IMR-90 (cell line): ENCODE results near the gene TRPM6. TPM values are rescaled to one million over a fixed set of nuclear protein-coding genes. Genes with fewer than 3 reads are reported as not detected.
A peak's percentile ranks its signal among the peaks of the same experiment; 100 is the strongest.

Experiments
- ATAC-seq: fragments of 200-7000 bp; cut with Tn5 transposase; 2 replicates; pipeline ENCODE4 v1.9.1; 2020; ENCODE audit warnings: low read depth, mild to moderate bottlenecking, moderate library complexity
- BruUV-seq: library from RNA; stranded (reverse); fragments of 400-500 nt; replicated peaks from 2 replicates; lab custom pipeline; 2021; lab: Mats Ljungman, UMichigan
- CTCF ChIA-PET: fragments of 300-600 bp; formaldehyde crosslinking; extraction: SDS; loops from one replicate; lab custom pipeline; 2021; ENCODE audit warnings: antibody characterized with exemption; lab: Yijun Ruan, JAX
- POLR2A ChIA-PET: fragments of 300-600 bp; sonication (Branson Sonifier 250); formaldehyde crosslinking; loops from one replicate; lab custom pipeline; 2022; ENCODE audit warnings: antibody characterized with exemption; ENCODE audit not compliant: unreplicated experiment; lab: Charles Lee
- DNase-seq: peaks from one replicate; pipeline ENCODE4 v3.0.0; 2013
- H2AFZ ChIP-seq: replicated peaks from 2 replicates; pipeline ENCODE3; 2013; ENCODE audit warnings: low read length, mild to moderate bottlenecking; ENCODE audit not compliant: poor library complexity
- H2AK5ac ChIP-seq: 2 replicates; pipeline ENCODE4 v1.6.1; 2013; ENCODE audit warnings: low read depth, low read length, inconsistent platforms
- H2AK9ac ChIP-seq: replicated peaks from 2 replicates; pipeline ENCODE3; 2013; ENCODE audit warnings: mild to moderate bottlenecking, low read depth, low read length, moderate library complexity; ENCODE audit not compliant: poor library complexity
- H2BK120ac ChIP-seq: 2 replicates; pipeline ENCODE4 v1.6.1; 2013; ENCODE audit warnings: low read depth, low read length, inconsistent platforms
- H2BK15ac ChIP-seq: 3 replicates; pipeline ENCODE4 v1.6.1; 2013; ENCODE audit warnings: low read depth, low read length, inconsistent platforms
- H2BK20ac ChIP-seq: 2 replicates; pipeline ENCODE4 v1.6.1; 2013; ENCODE audit warnings: low read depth, mild to moderate bottlenecking, inconsistent platforms, low read length, moderate library complexity
- H2BK5ac ChIP-seq: 2 replicates; pipeline ENCODE4 v1.6.1; 2013; ENCODE audit warnings: mild to moderate bottlenecking, low read depth, low read length, inconsistent platforms; ENCODE audit not compliant: poor library complexity, severe bottlenecking
- H3K14ac ChIP-seq: replicated peaks from 2 replicates; pipeline ENCODE4 v1.6.1; 2013; ENCODE audit warnings: low read depth, low read length, inconsistent platforms
- H3K18ac ChIP-seq: 2 replicates; pipeline ENCODE4 v1.6.1; 2013; ENCODE audit warnings: low read depth, low read length, control low read depth
- H3K23ac ChIP-seq: 2 replicates; pipeline ENCODE4 v1.6.1; 2013; ENCODE audit warnings: low read depth, low read length, inconsistent platforms
- H3K27ac ChIP-seq: 2 replicates; pipeline ENCODE4 v1.5.1; 2013; ENCODE audit warnings: mild to moderate bottlenecking, control low read depth, low read length; ENCODE audit not compliant: insufficient read depth
- H3K27me3 ChIP-seq: 2 replicates; pipeline ENCODE4 v1.6.1; 2013; ENCODE audit warnings: low read length; ENCODE audit not compliant: control insufficient read depth, insufficient read depth
- H3K36me3 ChIP-seq: 2 replicates; pipeline ENCODE4 v1.6.1; 2013; ENCODE audit warnings: low read length, mixed read lengths; ENCODE audit not compliant: control insufficient read depth, insufficient read depth
- H3K4ac ChIP-seq: 2 replicates; pipeline ENCODE4 v1.6.1; 2013; ENCODE audit warnings: low read depth, low read length, inconsistent platforms
- H3K4me1 ChIP-seq: 2 replicates; pipeline ENCODE4 v1.6.1; 2013; ENCODE audit warnings: low read length, mixed read lengths; ENCODE audit not compliant: control insufficient read depth, insufficient read depth
- H3K4me2 ChIP-seq: 2 replicates; pipeline ENCODE4 v1.6.1; 2013; ENCODE audit warnings: low read depth, mild to moderate bottlenecking, control low read depth, low read length, moderate library complexity
- H3K4me3 ChIP-seq: 2 replicates; pipeline ENCODE4 v1.5.1; 2013; ENCODE audit warnings: low read depth, mild to moderate bottlenecking, control low read depth, low read length, moderate library complexity; ENCODE audit not compliant: insufficient read depth
- H3K56ac ChIP-seq: 2 replicates; pipeline ENCODE4 v1.6.1; 2013; ENCODE audit warnings: low read length, inconsistent platforms; ENCODE audit not compliant: insufficient read depth; ENCODE audit errors: extremely low read depth
- H3K79me1 ChIP-seq, 2 experiments: 2 replicates each; pipeline ENCODE4 v1.6.1; 2013; ENCODE audit warnings: low read length in 2 of 2, inconsistent platforms in 1 of 2, low read depth in 1 of 2
- H3K9ac ChIP-seq: 2 replicates; pipeline ENCODE4 v1.6.1; 2013; ENCODE audit warnings: low read depth, low read length, control low read depth
- H3K9me1 ChIP-seq: 2 replicates; pipeline ENCODE4 v1.6.1; 2013; ENCODE audit warnings: low read length, inconsistent platforms; ENCODE audit not compliant: insufficient read depth
- H3K9me3 ChIP-seq: 2 replicates; pipeline ENCODE4 v1.6.1; 2013; ENCODE audit warnings: low read length; ENCODE audit not compliant: control insufficient read depth, insufficient read depth
- H4K20me1 ChIP-seq: 2 replicates; pipeline ENCODE4 v1.6.1; 2013; ENCODE audit warnings: low read length, inconsistent platforms; ENCODE audit not compliant: insufficient read depth
- H4K5ac ChIP-seq: 2 replicates; pipeline ENCODE4 v1.6.1; 2013; ENCODE audit warnings: mild to moderate bottlenecking, low read depth, low read length, control low read depth
- H4K8ac ChIP-seq, 2 experiments: 2 replicates each; pipeline ENCODE4 v1.6.1; 2013; ENCODE audit warnings: low read depth in 2 of 2, low read length in 2 of 2, control low read depth in 1 of 2, inconsistent platforms in 1 of 2
- H4K91ac ChIP-seq: 2 replicates; pipeline ENCODE4 v1.6.1; 2013; ENCODE audit warnings: low read depth, low read length, inconsistent platforms; ENCODE audit not compliant: insufficient read depth
- BHLHE40 ChIP-seq: fragments of 150-350 bp; IDR thresholded peaks from 2 replicates; pipeline ENCODE4 v1.6.1; 2016; ENCODE audit warnings: mild to moderate bottlenecking, low read depth, low read length
- CEBPB ChIP-seq: IDR thresholded peaks from 2 replicates; pipeline ENCODE4 v1.6.1; 2012; ENCODE audit warnings: low read depth, low read length, improper control_type of control experiment
- CHD1 ChIP-seq: IDR thresholded peaks from 2 replicates; pipeline ENCODE4 v1.6.1; 2012; ENCODE audit warnings: low read depth, low read length, improper control_type of control experiment
- FOS ChIP-seq: fragments of 150-350 bp; IDR thresholded peaks from 2 replicates; pipeline ENCODE4 v1.6.1; 2016; ENCODE audit warnings: low read depth, low read length
- MAZ ChIP-seq: IDR thresholded peaks from 2 replicates; pipeline ENCODE4 v1.6.1; 2012; ENCODE audit warnings: low read depth, mild to moderate bottlenecking, low read length, improper control_type of control experiment, moderate library complexity, borderline replicate concordance
- MXI1 ChIP-seq: IDR thresholded peaks from 2 replicates; pipeline ENCODE4 v1.6.1; 2012; ENCODE audit warnings: low read depth, mild to moderate bottlenecking, low read length, moderate library complexity, borderline replicate concordance
- POLR2A ChIP-seq: IDR thresholded peaks from 2 replicates; pipeline ENCODE4 v1.6.1; 2012; ENCODE audit warnings: mild to moderate bottlenecking, low read depth, low read length
- RAD21 ChIP-seq: IDR thresholded peaks from 2 replicates; pipeline ENCODE4 v1.6.1; 2012; ENCODE audit warnings: low read length, improper control_type of control experiment
- RCOR1 ChIP-seq: IDR thresholded peaks from 2 replicates; pipeline ENCODE4 v1.6.1; 2012; ENCODE audit warnings: mild to moderate bottlenecking, low read length, improper control_type of control experiment; ENCODE audit not compliant: insufficient replicate concordance
- RFX5 ChIP-seq: IDR thresholded peaks from 2 replicates; pipeline ENCODE4 v1.8.0; 2012; ENCODE audit warnings: low read depth, mild to moderate bottlenecking, low read length, moderate library complexity
- SMC3 ChIP-seq: fragments of 150-350 bp; IDR thresholded peaks from 2 replicates; pipeline ENCODE4 v1.6.1; 2016; ENCODE audit warnings: low read depth, mild to moderate bottlenecking, antibody characterized with exemption, low read length, moderate library complexity
- WGBS, 2 experiments: methylation state at CpG; one replicate each; pipeline versions ENCODE4 v1.1.5 to v1.1.7; 2013; ENCODE audit warnings: missing lambda C conversion rate in 2 of 2; ENCODE audit not compliant: insufficient read length in 1 of 2; ENCODE audit errors: extremely low coverage in 2 of 2; 5-methylcytosine and 5-hydroxymethylcytosine counted together
- dilution Hi-C: fragments of 300-500 bp; cut with HindIII; formaldehyde crosslinking; loops from one replicate; pipeline ENCODE4 v1.14.3; 2018; ENCODE audit warnings: low sequenced_read_pairs; ENCODE audit not compliant: unreplicated experiment
- in situ Hi-C: fragments of 300-500 bp; cut with MboI; formaldehyde crosslinking; loops from 3 replicates; pipeline ENCODE4 v1.14.3; 2019; ENCODE audit warnings: low sequenced_read_pairs, inconsistent platforms, mixed read lengths
- intact Hi-C: fragments of 100-400 bp; cut with micrococcal nuclease; formaldehyde crosslinking; loops from 2 replicates; pipeline ENCODE4 v1.10.0; 2022
- polyA plus RNA-seq, 3 experiments: library from polyadenylated mRNA; depleted of rRNA; stranded (reverse); fragments of >200 nt; gene quantifications; 2 replicates each; pipeline ENCODE4 v1.2.3, GENCODE V29; 2012; ENCODE audit warnings: low replicate concordance in 1 of 3
- total RNA-seq: library from RNA; depleted of rRNA; stranded (reverse); fragments of >200 nt; gene quantifications from 2 replicates; pipeline ENCODE4 v1.2.3, GENCODE V29; 2012
- TF ChIP-seq, protein P1 (sequence below): fragments of 150-350 bp; IDR thresholded peaks from 2 replicates; pipeline ENCODE4 v1.6.1; 2016; ENCODE audit warnings: low read depth, mild to moderate bottlenecking, low read length, moderate library complexity, borderline replicate concordance
- TF ChIP-seq, protein P2 (sequence below): conservative IDR thresholded peaks from 2 replicates; pipeline ENCODE4 v1.5.1; 2012; ENCODE audit warnings: mild to moderate bottlenecking, low read depth, low read length, improper control_type of control experiment
- TF ChIP-seq, protein P3 (sequence below): fragments of 150-350 bp; IDR thresholded peaks from 2 replicates; pipeline ENCODE4 v1.6.1; 2017; ENCODE audit warnings: mild to moderate bottlenecking, antibody characterized with exemption, low read length, low read depth

TRPM6 gene
- total and polyA plus RNA-seq, 2 of the 4 experiments (the other 2 are of a cell fraction), result under 0.01 to 0.02 TPM

DNA sequence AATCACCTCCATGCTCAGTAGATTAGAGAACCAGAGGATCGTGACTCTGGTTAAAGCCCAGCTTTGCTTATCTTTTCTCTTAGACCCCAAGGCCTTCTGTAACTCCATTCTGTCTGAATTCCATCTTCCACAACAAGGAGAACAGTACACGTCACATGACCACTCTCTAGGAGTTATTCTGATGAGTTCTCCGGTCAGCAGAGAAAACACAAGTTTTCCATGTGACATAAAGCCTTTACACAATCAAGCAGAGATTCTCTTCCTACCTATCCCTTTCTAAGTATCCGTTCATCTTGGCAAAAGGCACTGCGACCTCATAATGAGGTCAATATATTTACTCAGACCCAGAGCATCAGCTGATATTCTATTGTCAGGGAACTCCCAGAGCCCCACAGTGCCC is 112.3 kb downstream of the TRPM6 start:
- dilution Hi-C loops (no loop called here), intact Hi-C loops (no loop called here), in situ Hi-C loops (loop anchor here (5.0 kb wide), 1 partner anchor 227 kb away; no protein-coding TSS in a partner anchor)
- POLR2A ChIA-PET, result no interaction called here
- H2BK5ac ChIP-seq, result no peak overlapping the region
- H2AK5ac ChIP-seq, result no peak overlapping the region
- ATAC-seq (no peak), DNase-seq (no peak)
- H2BK15ac ChIP-seq, result no peak overlapping the region
- H2BK20ac ChIP-seq, result no peak overlapping the region
- H3K14ac ChIP-seq, result no peak overlapping the region
- TF ChIP-seq, protein P1, sequence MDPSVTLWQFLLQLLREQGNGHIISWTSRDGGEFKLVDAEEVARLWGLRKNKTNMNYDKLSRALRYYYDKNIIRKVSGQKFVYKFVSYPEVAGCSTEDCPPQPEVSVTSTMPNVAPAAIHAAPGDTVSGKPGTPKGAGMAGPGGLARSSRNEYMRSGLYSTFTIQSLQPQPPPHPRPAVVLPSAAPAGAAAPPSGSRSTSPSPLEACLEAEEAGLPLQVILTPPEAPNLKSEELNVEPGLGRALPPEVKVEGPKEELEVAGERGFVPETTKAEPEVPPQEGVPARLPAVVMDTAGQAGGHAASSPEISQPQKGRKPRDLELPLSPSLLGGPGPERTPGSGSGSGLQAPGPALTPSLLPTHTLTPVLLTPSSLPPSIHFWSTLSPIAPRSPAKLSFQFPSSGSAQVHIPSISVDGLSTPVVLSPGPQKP, result no peak
- no peak for TF ChIP-seq CHD1
- TF ChIP-seq RFX5, result no peak
- no peak for TF ChIP-seq BHLHE40
- TF ChIP-seq RAD21, result no peak
- no peak for TF ChIP-seq MXI1
- TF ChIP-seq CEBPB, result no peak
- no peak for TF ChIP-seq RCOR1
- TF ChIP-seq POLR2A, result no peak
- no peak for TF ChIP-seq MAZ
- no peak for TF ChIP-seq SMC3
- no peak for TF ChIP-seq FOS
- TF ChIP-seq, protein P2, sequence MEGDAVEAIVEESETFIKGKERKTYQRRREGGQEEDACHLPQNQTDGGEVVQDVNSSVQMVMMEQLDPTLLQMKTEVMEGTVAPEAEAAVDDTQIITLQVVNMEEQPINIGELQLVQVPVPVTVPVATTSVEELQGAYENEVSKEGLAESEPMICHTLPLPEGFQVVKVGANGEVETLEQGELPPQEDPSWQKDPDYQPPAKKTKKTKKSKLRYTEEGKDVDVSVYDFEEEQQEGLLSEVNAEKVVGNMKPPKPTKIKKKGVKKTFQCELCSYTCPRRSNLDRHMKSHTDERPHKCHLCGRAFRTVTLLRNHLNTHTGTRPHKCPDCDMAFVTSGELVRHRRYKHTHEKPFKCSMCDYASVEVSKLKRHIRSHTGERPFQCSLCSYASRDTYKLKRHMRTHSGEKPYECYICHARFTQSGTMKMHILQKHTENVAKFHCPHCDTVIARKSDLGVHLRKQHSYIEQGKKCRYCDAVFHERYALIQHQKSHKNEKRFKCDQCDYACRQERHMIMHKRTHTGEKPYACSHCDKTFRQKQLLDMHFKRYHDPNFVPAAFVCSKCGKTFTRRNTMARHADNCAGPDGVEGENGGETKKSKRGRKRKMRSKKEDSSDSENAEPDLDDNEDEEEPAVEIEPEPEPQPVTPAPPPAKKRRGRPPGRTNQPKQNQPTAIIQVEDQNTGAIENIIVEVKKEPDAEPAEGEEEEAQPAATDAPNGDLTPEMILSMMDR, result no peak
- TF ChIP-seq, protein P3, sequence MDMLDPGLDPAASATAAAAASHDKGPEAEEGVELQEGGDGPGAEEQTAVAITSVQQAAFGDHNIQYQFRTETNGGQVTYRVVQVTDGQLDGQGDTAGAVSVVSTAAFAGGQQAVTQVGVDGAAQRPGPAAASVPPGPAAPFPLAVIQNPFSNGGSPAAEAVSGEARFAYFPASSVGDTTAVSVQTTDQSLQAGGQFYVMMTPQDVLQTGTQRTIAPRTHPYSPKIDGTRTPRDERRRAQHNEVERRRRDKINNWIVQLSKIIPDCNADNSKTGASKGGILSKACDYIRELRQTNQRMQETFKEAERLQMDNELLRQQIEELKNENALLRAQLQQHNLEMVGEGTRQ, result no peak
- H3K4me2 ChIP-seq, result no peak overlapping the region
- WGBS, 2 experiments, result 80% methylated on average over 1 of the region's 5 CpGs; no CpG with 5 or more reads in 1 of the 2 experiments
- no peak overlapping the region for H3K27ac ChIP-seq
- no peaks in the 10 kb centered on the region for H3K27me3 ChIP-seq
- no peak overlapping the region for H4K5ac ChIP-seq
- H3K79me1 ChIP-seq, result no peaks in the 10 kb centered on the region
- H3K4me3 ChIP-seq, result no peak overlapping the region
- H3K4ac ChIP-seq, result no peak overlapping the region
- H4K8ac ChIP-seq, result no peak overlapping the region
- H3K9me1 ChIP-seq, result no peaks in the 10 kb centered on the region
- H3K4me1 ChIP-seq, result no peaks in the 10 kb centered on the region
- no peak overlapping the region for H2BK120ac ChIP-seq
- H4K91ac ChIP-seq, result no peak overlapping the region
- no peaks in the 10 kb centered on the region for H4K20me1 ChIP-seq
- no peaks in the 10 kb centered on the region for H3K36me3 ChIP-seq
- H2AK9ac ChIP-seq, result no peak overlapping the region
- no peak overlapping the region for H3K23ac ChIP-seq
- no peak overlapping the region for H3K56ac ChIP-seq
- H3K18ac ChIP-seq, result no peak overlapping the region
- H3K9ac ChIP-seq, result no peak overlapping the region
- H3K9me3 ChIP-seq, result no peaks in the 10 kb centered on the region
- H2AFZ ChIP-seq, result peak overlapping the region; percentile 8
- no TSS peak for BruUV-seq
- CTCF ChIA-PET, result interaction anchor here (0.6 kb wide), 1 partner anchor 9 kb away, joined by 3 read pairs; no protein-coding TSS in a partner anchor
